Measurements from ENCODE around the gene SPEN. TPM values are rescaled to one million over a fixed set of nuclear protein-coding genes. Genes with fewer than 3 reads are reported as not detected.

SPEN gene
- total RNA-seq, 1 donor from 2014 or later = 35.0 TPM

- Histone ChIP-seq H3K27ac (ENCODE audit: low read depth, low read length) (peak overlapping the region; percentile 100), H3K4me1 (ENCODE audit: insufficient read depth, low read length) (peaks cover 70% of the 10 kb centered on the region), H3K9me3 (ENCODE audit: insufficient read depth, low read depth, low read length) (no peaks in the 10 kb centered on the region), H4K20me1 (ENCODE audit: insufficient read depth, low read length) (peaks cover 29% of the 10 kb centered on the region), H3K9ac (ENCODE audit: low read length) (peak overlapping the region; percentile 98), H3K79me2 (ENCODE audit: insufficient read depth, low read length) (peaks cover 81% of the 10 kb centered on the region), H3K4me2 (ENCODE audit: low read length) (peak overlapping the region; percentile 91), H3K4me3 (ENCODE audit: insufficient read depth, low read depth, low read length) (no peak overlapping the region), H3K27me3 (ENCODE audit: insufficient read depth, low read length) (no peaks in the 10 kb centered on the region), H3K36me3 (ENCODE audit: insufficient read depth, low read length) (peaks cover 8% of the 10 kb centered on the region), H2AFZ (ENCODE audit: low read depth, low read length) (no peak overlapping the region)
- no peak for FAIRE-seq
- Mint-ChIP-seq H3K4me1 (ENCODE audit: low read depth, unreplicated experiment) (peaks cover 58% of the 10 kb centered on the region), H3K36me3 (ENCODE audit: low read depth, unreplicated experiment) (peaks cover 11% of the 10 kb centered on the region), H3K27me3 (ENCODE audit: low read depth, unreplicated experiment) (no peaks in the 10 kb centered on the region), H3K4me3 (ENCODE audit: unreplicated experiment) (peak overlapping the region; percentile 45), H3K9me3 (ENCODE audit: unreplicated experiment) (no peaks in the 10 kb centered on the region), H3K27ac (ENCODE audit: unreplicated experiment) (peak overlapping the region; percentile 66)
- TF ChIP-seq CTCF (IDR thresholded peaks at IDR 0.05; ENCODE audit: insufficient read depth, low read depth, low read length) (no peak), EZH2 (IDR thresholded peaks at IDR 0.05; ENCODE audit: insufficient read depth, low read length) (no peak)
- peak; percentile 69 for DNase-seq (ENCODE audit: low read depth)
Measured at GRCh38 chr1:15950763-15951295, 103.3 kb downstream of the SPEN start.

GRCh38 chr1:15951341-15952153 lies 104.0 kb downstream of the SPEN start:
- Histone ChIP-seq H3K4me1 (ENCODE audit: insufficient read depth, low read length) (peaks cover 77% of the 10 kb centered on the region), H3K27me3 (ENCODE audit: insufficient read depth, low read length) (no peaks in the 10 kb centered on the region), H3K36me3 (ENCODE audit: insufficient read depth, low read length) (peaks cover 5% of the 10 kb centered on the region), H3K9me3 (ENCODE audit: insufficient read depth, low read depth, low read length) (no peaks in the 10 kb centered on the region), H3K27ac (ENCODE audit: low read depth, low read length) (peak overlapping the region; percentile 100), H4K20me1 (ENCODE audit: insufficient read depth, low read length) (peaks cover 27% of the 10 kb centered on the region), H3K9ac (ENCODE audit: low read length) (peak overlapping the region; percentile 98), H2AFZ (ENCODE audit: low read depth, low read length) (no peak overlapping the region), H3K79me2 (ENCODE audit: insufficient read depth, low read length) (peaks cover 80% of the 10 kb centered on the region), H3K4me3 (ENCODE audit: insufficient read depth, low read depth, low read length) (peak overlapping the region; percentile 5), H3K4me2 (ENCODE audit: low read length) (peak overlapping the region; percentile 91)
- Mint-ChIP-seq H3K27ac (ENCODE audit: unreplicated experiment) (peak overlapping the region; percentile 60), H3K9me3 (ENCODE audit: unreplicated experiment) (no peaks in the 10 kb centered on the region), H3K4me3 (ENCODE audit: unreplicated experiment) (peak overlapping the region; percentile 28), H3K36me3 (ENCODE audit: low read depth, unreplicated experiment) (peaks cover 9% of the 10 kb centered on the region), H3K27me3 (ENCODE audit: low read depth, unreplicated experiment) (no peaks in the 10 kb centered on the region), H3K4me1 (ENCODE audit: low read depth, unreplicated experiment) (peaks cover 65% of the 10 kb centered on the region)
- FAIRE-seq (no peak), DNase-seq (ENCODE audit: low read depth) (no peak)
- no peak for TF ChIP-seq CTCF (IDR thresholded peaks at IDR 0.05; ENCODE audit: insufficient read depth, low read depth, low read length)
- TF ChIP-seq EZH2 (IDR thresholded peaks at IDR 0.05; ENCODE audit: insufficient read depth, low read length) = no peak

All from astrocyte (in vitro differentiated cells and primary cell).